Neural cell (in vitro differentiated cells): ENCODE data around the gene PIEZO1. TPM values are rescaled to one million over a fixed set of nuclear protein-coding genes. Genes with fewer than 3 reads are reported as not detected.

ENCODE experiments used
- H2AFZ ChIP-seq: fragments of 200-600, 300-800 bp; sonication (generic), shearing (Covaris generic); 2 replicates; pipeline ENCODE4 v1.6.0; 2014; ENCODE audit warnings: low read depth, mild to moderate bottlenecking, antibody characterized with exemption, low read length, moderate library complexity
- H3F3A ChIP-seq: fragments of 200-600 bp; shearing (Covaris generic); 2 replicates; pipeline ENCODE4 v1.6.1; 2016; ENCODE audit warnings: mild to moderate bottlenecking, moderate library complexity, mixed read lengths, antibody characterized with exemption, low read length; ENCODE audit not compliant: insufficient read depth, poor library complexity, severe bottlenecking
- H3K27ac ChIP-seq: fragments of 200-600, 300-800 bp; sonication (generic), shearing (Covaris generic); 2 replicates; pipeline ENCODE4 v1.5.1; 2014; ENCODE audit warnings: mild to moderate bottlenecking, low read length, moderate library complexity
- H3K27me3 ChIP-seq: fragments of 300-800, 200-600 bp; sonication (generic), shearing (Covaris generic); 2 replicates; pipeline ENCODE4 v1.6.0; 2014; ENCODE audit warnings: mild to moderate bottlenecking, low read depth, low read length, moderate library complexity; ENCODE audit not compliant: insufficient read depth
- H3K36me3 ChIP-seq: fragments of 300-800, 200-600 bp; sonication (generic), shearing (Covaris generic); 2 replicates; pipeline ENCODE4 v1.5.1; 2014; ENCODE audit warnings: mild to moderate bottlenecking, antibody characterized with exemption, low read length, moderate library complexity; ENCODE audit not compliant: insufficient read depth
- H3K4me2 ChIP-seq: fragments of 300-800, 200-600 bp; sonication (generic), shearing (Covaris generic); 2 replicates; pipeline ENCODE4 v1.6.0; 2014; ENCODE audit warnings: mild to moderate bottlenecking, low read length
- H3K4me3 ChIP-seq: fragments of 300-800, 200-600 bp; sonication (generic), shearing (Covaris generic); 2 replicates; pipeline ENCODE4 v1.5.1; 2014; ENCODE audit warnings: mild to moderate bottlenecking, low read length, moderate library complexity
- H3K79me2 ChIP-seq: fragments of 200-600 bp; shearing (Covaris generic); replicated peaks from 2 replicates; pipeline ENCODE4 v1.6.0; 2014; ENCODE audit warnings: mild to moderate bottlenecking, low read length, moderate library complexity; ENCODE audit not compliant: insufficient read depth
- H3K9ac ChIP-seq: fragments of 300-800, 200-600 bp; sonication (generic), shearing (Covaris generic); 2 replicates; pipeline ENCODE4 v1.6.1; 2016; ENCODE audit warnings: mild to moderate bottlenecking, low read length, mixed read lengths
- H3K9me2 ChIP-seq: fragments of 200-600 bp; shearing (Covaris generic); 2 replicates; pipeline ENCODE4 v1.6.1; 2016; ENCODE audit warnings: mild to moderate bottlenecking, low read length, mixed read lengths; ENCODE audit not compliant: insufficient read depth
- H3K9me3 ChIP-seq: fragments of 200-600, 300-800 bp; sonication (generic), shearing (Covaris generic); 2 replicates; pipeline ENCODE4 v1.6.1; 2016; ENCODE audit warnings: mild to moderate bottlenecking, mixed run types, low read length, moderate library complexity, mixed read lengths
- H4K20me1 ChIP-seq: fragments of 200-600 bp; shearing (Covaris generic); 2 replicates; pipeline ENCODE4 v1.6.1; 2016; ENCODE audit warnings: mild to moderate bottlenecking, mixed run types; ENCODE audit not compliant: insufficient read depth
- EP300 ChIP-seq: fragments of 450-650 bp; conservative IDR thresholded peaks from 2 replicates; pipeline ENCODE4 v1.6.1; 2014; ENCODE audit warnings: antibody characterized with exemption, mild to moderate bottlenecking, moderate library complexity; ENCODE audit not compliant: poor library complexity, severe bottlenecking
- EZH2 ChIP-seq: fragments of 200-600, 300-800 bp; shearing (Covaris generic), sonication (generic); IDR thresholded peaks from 2 replicates; pipeline ENCODE4 v1.6.1; 2014; ENCODE audit warnings: antibody characterized with exemption, low read length, borderline replicate concordance, mild to moderate bottlenecking; ENCODE audit not compliant: insufficient read depth, poor library complexity, severe bottlenecking
- MXI1 ChIP-seq: fragments of 450-650 bp; conservative IDR thresholded peaks from 2 replicates; pipeline ENCODE4 v1.6.1; 2014; ENCODE audit warnings: antibody characterized with exemption, mild to moderate bottlenecking; ENCODE audit not compliant: poor library complexity, severe bottlenecking
- POLR2AphosphoS5 ChIP-seq: IDR thresholded peaks from 2 replicates; pipeline ENCODE4 v1.6.1; 2012
- RAD21 ChIP-seq: fragments of 450-650 bp; conservative IDR thresholded peaks from 2 replicates; pipeline ENCODE4 v1.6.1; 2014; ENCODE audit warnings: antibody characterized with exemption, mild to moderate bottlenecking, moderate library complexity
- SMC3 ChIP-seq: fragments of 450-650 bp; conservative IDR thresholded peaks from 2 replicates; pipeline ENCODE4 v1.6.1; 2014; ENCODE audit warnings: antibody characterized with exemption, mild to moderate bottlenecking, moderate library complexity; ENCODE audit not compliant: poor library complexity
- TAF1 ChIP-seq: IDR thresholded peaks from 2 replicates; pipeline ENCODE4 v1.6.1; 2012; ENCODE audit warnings: low read depth
- polyA plus RNA-seq: library from polyadenylated mRNA; depleted of rRNA; stranded (reverse); fragments of >200 nt; gene quantifications from 2 replicates; pipeline ENCODE4 v1.2.3, GENCODE V29; 2014
- TF ChIP-seq, protein P1 (sequence below): IDR thresholded peaks from 2 replicates; pipeline ENCODE4 v1.6.1; 2012; ENCODE audit warnings: borderline replicate concordance
- TF ChIP-seq, protein P2 (sequence below): fragments of 450-650 bp; IDR thresholded peaks from 2 replicates; pipeline ENCODE4 v1.5.1; 2014; ENCODE audit warnings: antibody characterized with exemption, mild to moderate bottlenecking, moderate library complexity; ENCODE audit not compliant: poor library complexity, severe bottlenecking

PIEZO1 gene
- polyA plus RNA-seq, 1 donor from 2014 or later: not detected

DNA sequence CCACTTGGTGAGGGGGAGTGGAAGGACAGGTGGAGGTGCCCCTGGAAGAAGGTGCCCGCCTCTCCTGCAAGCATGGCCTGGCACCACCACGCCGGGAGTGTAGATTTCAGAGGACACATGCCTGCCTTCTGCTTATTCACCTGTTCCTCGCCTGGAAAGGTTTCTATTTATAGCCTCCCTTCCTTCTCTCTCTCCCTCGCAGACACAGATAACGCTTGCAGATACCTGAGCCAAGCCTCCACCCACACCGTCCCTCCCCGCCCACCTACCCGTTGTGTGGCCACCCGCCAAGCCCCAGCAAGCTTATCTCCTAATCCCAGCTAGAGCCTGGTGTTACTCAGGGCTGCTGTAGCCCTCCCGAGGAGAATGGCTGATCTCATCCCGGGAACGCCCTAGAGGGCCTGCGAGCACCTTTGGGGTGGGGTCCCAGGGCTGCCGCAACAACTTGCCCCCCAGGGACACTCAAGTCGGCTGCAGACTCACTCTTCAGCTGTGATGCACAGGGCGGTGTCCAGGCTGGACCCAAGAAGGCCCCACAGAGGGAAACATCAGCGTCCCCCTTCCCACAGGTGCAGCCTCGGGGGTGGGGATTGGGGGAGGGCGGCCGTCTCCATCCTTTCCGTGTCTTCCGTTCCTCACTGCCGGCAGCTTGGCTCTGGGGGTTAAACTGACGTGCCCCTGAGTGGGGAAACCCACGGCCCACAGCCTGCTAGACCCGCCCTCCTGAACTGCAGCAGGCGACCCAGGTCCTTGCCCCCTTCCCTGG, 96.8 kb downstream of the PIEZO1 start:
- no peak overlapping the region for H3K4me2 ChIP-seq

DNA sequence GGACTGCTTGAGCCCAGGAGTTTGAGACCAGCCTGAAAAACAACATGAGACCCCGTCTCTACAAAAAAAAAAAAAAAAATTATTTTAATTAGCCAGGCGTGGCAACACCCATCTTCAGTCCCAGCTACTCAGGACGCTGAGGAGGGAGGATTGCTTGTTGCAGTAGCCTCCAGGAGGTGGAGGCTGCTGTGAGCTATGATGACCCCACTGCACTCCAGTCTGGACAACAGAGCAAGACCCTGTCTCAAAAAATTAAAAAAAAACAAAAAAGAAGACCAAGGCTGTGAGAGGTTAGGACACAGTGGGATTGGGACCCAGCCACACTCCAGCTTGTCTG, 97.4 kb downstream of the PIEZO1 start:
- H3K9ac ChIP-seq: no peak overlapping the region
- no peak overlapping the region for H3K4me3 ChIP-seq
- H3K9me2 ChIP-seq: no peaks in the 10 kb centered on the region
- peaks cover 45% of the 10 kb centered on the region for H3K27me3 ChIP-seq
- H3K4me2 ChIP-seq: no peak overlapping the region
- no peaks in the 10 kb centered on the region for H3K9me3 ChIP-seq
- no peak overlapping the region for H3K27ac ChIP-seq
- TF ChIP-seq EZH2 (no peak), EP300 (no peak), SMC3 (no peak), TAF1 (no peak), RAD21 (no peak), POLR2AphosphoS5 (no peak), MXI1 (no peak)
- TF ChIP-seq, protein P1, sequence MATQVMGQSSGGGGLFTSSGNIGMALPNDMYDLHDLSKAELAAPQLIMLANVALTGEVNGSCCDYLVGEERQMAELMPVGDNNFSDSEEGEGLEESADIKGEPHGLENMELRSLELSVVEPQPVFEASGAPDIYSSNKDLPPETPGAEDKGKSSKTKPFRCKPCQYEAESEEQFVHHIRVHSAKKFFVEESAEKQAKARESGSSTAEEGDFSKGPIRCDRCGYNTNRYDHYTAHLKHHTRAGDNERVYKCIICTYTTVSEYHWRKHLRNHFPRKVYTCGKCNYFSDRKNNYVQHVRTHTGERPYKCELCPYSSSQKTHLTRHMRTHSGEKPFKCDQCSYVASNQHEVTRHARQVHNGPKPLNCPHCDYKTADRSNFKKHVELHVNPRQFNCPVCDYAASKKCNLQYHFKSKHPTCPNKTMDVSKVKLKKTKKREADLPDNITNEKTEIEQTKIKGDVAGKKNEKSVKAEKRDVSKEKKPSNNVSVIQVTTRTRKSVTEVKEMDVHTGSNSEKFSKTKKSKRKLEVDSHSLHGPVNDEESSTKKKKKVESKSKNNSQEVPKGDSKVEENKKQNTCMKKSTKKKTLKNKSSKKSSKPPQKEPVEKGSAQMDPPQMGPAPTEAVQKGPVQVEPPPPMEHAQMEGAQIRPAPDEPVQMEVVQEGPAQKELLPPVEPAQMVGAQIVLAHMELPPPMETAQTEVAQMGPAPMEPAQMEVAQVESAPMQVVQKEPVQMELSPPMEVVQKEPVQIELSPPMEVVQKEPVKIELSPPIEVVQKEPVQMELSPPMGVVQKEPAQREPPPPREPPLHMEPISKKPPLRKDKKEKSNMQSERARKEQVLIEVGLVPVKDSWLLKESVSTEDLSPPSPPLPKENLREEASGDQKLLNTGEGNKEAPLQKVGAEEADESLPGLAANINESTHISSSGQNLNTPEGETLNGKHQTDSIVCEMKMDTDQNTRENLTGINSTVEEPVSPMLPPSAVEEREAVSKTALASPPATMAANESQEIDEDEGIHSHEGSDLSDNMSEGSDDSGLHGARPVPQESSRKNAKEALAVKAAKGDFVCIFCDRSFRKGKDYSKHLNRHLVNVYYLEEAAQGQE: no peak
- TF ChIP-seq, protein P2, sequence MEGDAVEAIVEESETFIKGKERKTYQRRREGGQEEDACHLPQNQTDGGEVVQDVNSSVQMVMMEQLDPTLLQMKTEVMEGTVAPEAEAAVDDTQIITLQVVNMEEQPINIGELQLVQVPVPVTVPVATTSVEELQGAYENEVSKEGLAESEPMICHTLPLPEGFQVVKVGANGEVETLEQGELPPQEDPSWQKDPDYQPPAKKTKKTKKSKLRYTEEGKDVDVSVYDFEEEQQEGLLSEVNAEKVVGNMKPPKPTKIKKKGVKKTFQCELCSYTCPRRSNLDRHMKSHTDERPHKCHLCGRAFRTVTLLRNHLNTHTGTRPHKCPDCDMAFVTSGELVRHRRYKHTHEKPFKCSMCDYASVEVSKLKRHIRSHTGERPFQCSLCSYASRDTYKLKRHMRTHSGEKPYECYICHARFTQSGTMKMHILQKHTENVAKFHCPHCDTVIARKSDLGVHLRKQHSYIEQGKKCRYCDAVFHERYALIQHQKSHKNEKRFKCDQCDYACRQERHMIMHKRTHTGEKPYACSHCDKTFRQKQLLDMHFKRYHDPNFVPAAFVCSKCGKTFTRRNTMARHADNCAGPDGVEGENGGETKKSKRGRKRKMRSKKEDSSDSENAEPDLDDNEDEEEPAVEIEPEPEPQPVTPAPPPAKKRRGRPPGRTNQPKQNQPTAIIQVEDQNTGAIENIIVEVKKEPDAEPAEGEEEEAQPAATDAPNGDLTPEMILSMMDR: no peak
- H3K79me2 ChIP-seq: no peaks in the 10 kb centered on the region
- H3F3A ChIP-seq: no peaks in the 10 kb centered on the region
- no peak overlapping the region for H2AFZ ChIP-seq
- no peaks in the 10 kb centered on the region for H3K36me3 ChIP-seq
- no peaks in the 10 kb centered on the region for H4K20me1 ChIP-seq

More for the DNA sequence above, 96.8 kb downstream of the PIEZO1 start:
- H3K9me3 ChIP-seq: no peaks in the 10 kb centered on the region
- no peaks in the 10 kb centered on the region for H3K79me2 ChIP-seq
- TF ChIP-seq TAF1 (no peak), EP300 (no peak), MXI1 (no peak), SMC3 (no peak), POLR2AphosphoS5 (no peak), RAD21 (no peak), EZH2 (no peak)
- TF ChIP-seq, protein P2: no peak
- TF ChIP-seq, protein P1: no peak
- H2AFZ ChIP-seq: no peak overlapping the region
- no peaks in the 10 kb centered on the region for H3K36me3 ChIP-seq
- H3K27me3 ChIP-seq: peaks cover 45% of the 10 kb centered on the region
- H3K9me2 ChIP-seq: no peaks in the 10 kb centered on the region
- H4K20me1 ChIP-seq: no peaks in the 10 kb centered on the region
- no peak overlapping the region for H3K4me3 ChIP-seq
- no peaks in the 10 kb centered on the region for H3F3A ChIP-seq
- no peak overlapping the region for H3K9ac ChIP-seq
- H3K27ac ChIP-seq: no peak overlapping the region
